Measurements from ENCODE around the gene TNRC6A. TPM values are rescaled to one million over a fixed set of nuclear protein-coding genes. Genes with fewer than 3 reads are reported as not detected.

TNRC6A gene
- 49.2 TPM for polyA plus RNA-seq
- long read RNA-seq, donor 1, partial matches to known transcripts, result 15 of 19 reads
- long read RNA-seq, donor 1, other reads (novel, unspliced or antisense), result 0 of 19 reads
- long read RNA-seq, donor 2, partial matches to known transcripts, result 9 of 12 reads
- long read RNA-seq, donor 2, other reads (novel, unspliced or antisense), result 0 of 12 reads
- long read RNA-seq, donor 3, result 0 reads
- long read RNA-seq, donor 4, result 0 reads
- long read RNA-seq, donor 5, partial matches to known transcripts, result 15 of 17 reads
- long read RNA-seq, donor 5, other reads (novel, unspliced or antisense), result 0 of 17 reads
- long read RNA-seq, donor 6, partial matches to known transcripts, result 51 of 54 reads
- long read RNA-seq, donor 6, other reads (novel, unspliced or antisense), result 0 of 54 reads
- long read RNA-seq, donor 7, partial matches to known transcripts, result 10 of 11 reads
- long read RNA-seq, donor 7, other reads (novel, unspliced or antisense), result 0 of 11 reads
- long read RNA-seq, donor 8, partial matches to known transcripts, result 10 of 11 reads
- long read RNA-seq, donor 8, other reads (novel, unspliced or antisense), result 0 of 11 reads
- long read RNA-seq, donor 9, result 0 reads
- long read RNA-seq, donor 10, partial matches to known transcripts, result 46 of 49 reads
- long read RNA-seq, donor 10, other reads (novel, unspliced or antisense), result 0 of 49 reads
- long read RNA-seq, donor 11, full-length matches to known transcripts, result 2 of 29 reads
- long read RNA-seq, donor 11, partial matches to known transcripts, result 27 of 29 reads
- long read RNA-seq, donor 11, other reads (novel, unspliced or antisense), result 0 of 29 reads

GRCh38 chr16:24729243-24729950 is at the start of gene TNRC6A:
TSS of gene TNRC6A (plus strand) at chr16:24729651. CDS start at chr16:24729842, 191 bp downstream.
- 0% methylated on average over 3 of the region's 78 CpGs for WGBS (ENCODE audit: insufficient coverage, low lambda C conversion rate)
- no peaks in the 10 kb centered on the region for H3K27me3 ChIP-seq (ENCODE audit: control insufficient read depth, insufficient read depth, low read length)
- H3K4me3 ChIP-seq (ENCODE audit: low read length), result peak within 1 kb of the TSS; percentile 94
- H3K4me1 ChIP-seq (ENCODE audit: control insufficient read depth, insufficient read depth, low read length), result peaks cover 4% of the 10 kb centered on the region
- DNase-seq, result peak; percentile 83 to 93
- no peaks in the 10 kb centered on the region for H3K9me3 ChIP-seq (ENCODE audit: control insufficient read depth, low read depth, low read length)
- peaks cover 14% of the 10 kb centered on the region for H3K36me3 ChIP-seq (ENCODE audit: control insufficient read depth, insufficient read depth, low read length)
- peak within 1 kb of the TSS; percentile 94 for H3K27ac ChIP-seq (ENCODE audit: low read length)

GRCh38 chr16:24681793-24682192 is 47.7 kb upstream of the TNRC6A start:
- no CpG with 5 or more reads among the region's 6 CpGs for WGBS (ENCODE audit: insufficient coverage, low lambda C conversion rate)
- Histone ChIP-seq H3K36me3 (ENCODE audit: control insufficient read depth, insufficient read depth, low read length) (no peaks in the 10 kb centered on the region), H3K27ac (ENCODE audit: low read length) (no peak overlapping the region), H3K4me1 (ENCODE audit: control insufficient read depth, insufficient read depth, low read length) (peaks cover 6% of the 10 kb centered on the region), H3K9me3 (ENCODE audit: control insufficient read depth, low read depth, low read length) (no peaks in the 10 kb centered on the region), H3K4me3 (ENCODE audit: low read length) (no peak overlapping the region), H3K27me3 (ENCODE audit: control insufficient read depth, insufficient read depth, low read length) (no peaks in the 10 kb centered on the region)
- no peak for DNase-seq

GRCh38 chr16:24683250-24683649 is 46.2 kb upstream of the TNRC6A start:
- Histone ChIP-seq H3K4me1 (ENCODE audit: control insufficient read depth, insufficient read depth, low read length) (peaks cover 6% of the 10 kb centered on the region), H3K27ac (ENCODE audit: low read length) (no peak overlapping the region), H3K4me3 (ENCODE audit: low read length) (no peak overlapping the region), H3K9me3 (ENCODE audit: control insufficient read depth, low read depth, low read length) (no peaks in the 10 kb centered on the region), H3K27me3 (ENCODE audit: control insufficient read depth, insufficient read depth, low read length) (no peaks in the 10 kb centered on the region), H3K36me3 (ENCODE audit: control insufficient read depth, insufficient read depth, low read length) (no peaks in the 10 kb centered on the region)
- no peak for DNase-seq
- WGBS (ENCODE audit: insufficient coverage, low lambda C conversion rate), result no CpG with 5 or more reads among the region's 4 CpGs

- Histone ChIP-seq H3K9me3 (ENCODE audit: control insufficient read depth, low read depth, low read length) (no peaks in the 10 kb centered on the region), H3K4me1 (ENCODE audit: control insufficient read depth, insufficient read depth, low read length) (peaks cover 6% of the 10 kb centered on the region), H3K27me3 (ENCODE audit: control insufficient read depth, insufficient read depth, low read length) (no peaks in the 10 kb centered on the region), H3K36me3 (ENCODE audit: control insufficient read depth, insufficient read depth, low read length) (no peaks in the 10 kb centered on the region), H3K4me3 (ENCODE audit: low read length) (no peak overlapping the region), H3K27ac (ENCODE audit: low read length) (no peak overlapping the region)
- 100% methylated on average over 1 of the region's 5 CpGs for WGBS (ENCODE audit: insufficient coverage, low lambda C conversion rate)
- no peak for DNase-seq
These were observed 45.5 kb upstream of the TNRC6A start for GRCh38 chr16:24683847-24684493.

- Histone ChIP-seq H3K27ac (ENCODE audit: low read length) (peak overlapping the region; percentile 49), H3K36me3 (ENCODE audit: control insufficient read depth, insufficient read depth, low read length) (no peaks in the 10 kb centered on the region), H3K4me3 (ENCODE audit: low read length) (no peak overlapping the region), H3K9me3 (ENCODE audit: control insufficient read depth, low read depth, low read length) (no peaks in the 10 kb centered on the region), H3K4me1 (ENCODE audit: control insufficient read depth, insufficient read depth, low read length) (peaks cover 6% of the 10 kb centered on the region), H3K27me3 (ENCODE audit: control insufficient read depth, insufficient read depth, low read length) (no peaks in the 10 kb centered on the region)
- 0% methylated on average over 1 of the region's 15 CpGs for WGBS (ENCODE audit: insufficient coverage, low lambda C conversion rate)
- DNase-seq, result peak; percentile 65 to 84
These were observed 43.7 kb upstream of the TNRC6A start for GRCh38 chr16:24685539-24686432.

- Histone ChIP-seq H3K4me1 (ENCODE audit: control insufficient read depth, insufficient read depth, low read length) (peaks cover 6% of the 10 kb centered on the region), H3K9me3 (ENCODE audit: control insufficient read depth, low read depth, low read length) (no peaks in the 10 kb centered on the region), H3K27ac (ENCODE audit: low read length) (peak overlapping the region; percentile 49), H3K4me3 (ENCODE audit: low read length) (no peak overlapping the region), H3K27me3 (ENCODE audit: control insufficient read depth, insufficient read depth, low read length) (no peaks in the 10 kb centered on the region), H3K36me3 (ENCODE audit: control insufficient read depth, insufficient read depth, low read length) (no peaks in the 10 kb centered on the region)
- no CpG with 5 or more reads among the region's 9 CpGs for WGBS (ENCODE audit: insufficient coverage, low lambda C conversion rate)
- DNase-seq, result no peak
These were observed 42.8 kb upstream of the TNRC6A start for GRCh38 chr16:24686678-24687077.

GRCh38 chr16:24688359-24688758 is 41.1 kb upstream of the TNRC6A start:
- no peak overlapping the region for H3K27ac ChIP-seq (ENCODE audit: low read length)
- no peaks in the 10 kb centered on the region for H3K36me3 ChIP-seq (ENCODE audit: control insufficient read depth, insufficient read depth, low read length)
- H3K4me1 ChIP-seq (ENCODE audit: control insufficient read depth, insufficient read depth, low read length), result peaks cover 6% of the 10 kb centered on the region
- no peak overlapping the region for H3K4me3 ChIP-seq (ENCODE audit: low read length)
- H3K27me3 ChIP-seq (ENCODE audit: control insufficient read depth, insufficient read depth, low read length), result no peaks in the 10 kb centered on the region
- no peaks in the 10 kb centered on the region for H3K9me3 ChIP-seq (ENCODE audit: control insufficient read depth, low read depth, low read length)
- DNase-seq, result no peak
- WGBS (ENCODE audit: insufficient coverage, low lambda C conversion rate), result no CpG with 5 or more reads among the region's 2 CpGs

GRCh38 chr16:24689128-24689527 is 40.3 kb upstream of the TNRC6A start:
- no peaks in the 10 kb centered on the region for H3K36me3 ChIP-seq (ENCODE audit: control insufficient read depth, insufficient read depth, low read length)
- 67% methylated on average over 2 of the region's 7 CpGs for WGBS (ENCODE audit: insufficient coverage, low lambda C conversion rate)
- H3K9me3 ChIP-seq (ENCODE audit: control insufficient read depth, low read depth, low read length), result no peaks in the 10 kb centered on the region
- DNase-seq, result peak in 1 of 2 donors; percentile 31
- no peak overlapping the region for H3K4me3 ChIP-seq (ENCODE audit: low read length)
- no peaks in the 10 kb centered on the region for H3K27me3 ChIP-seq (ENCODE audit: control insufficient read depth, insufficient read depth, low read length)
- peaks cover 6% of the 10 kb centered on the region for H3K4me1 ChIP-seq (ENCODE audit: control insufficient read depth, insufficient read depth, low read length)
- no peak overlapping the region for H3K27ac ChIP-seq (ENCODE audit: low read length)

GRCh38 chr16:24692854-24693253 is 36.6 kb upstream of the TNRC6A start:
- H3K9me3 ChIP-seq (ENCODE audit: control insufficient read depth, low read depth, low read length), result no peaks in the 10 kb centered on the region
- no peaks in the 10 kb centered on the region for H3K27me3 ChIP-seq (ENCODE audit: control insufficient read depth, insufficient read depth, low read length)
- WGBS (ENCODE audit: insufficient coverage, low lambda C conversion rate), result no CpG with 5 or more reads among the region's 7 CpGs
- DNase-seq, result no peak
- no peak overlapping the region for H3K27ac ChIP-seq (ENCODE audit: low read length)
- no peak overlapping the region for H3K4me3 ChIP-seq (ENCODE audit: low read length)
- H3K4me1 ChIP-seq (ENCODE audit: control insufficient read depth, insufficient read depth, low read length), result no peaks in the 10 kb centered on the region
- no peaks in the 10 kb centered on the region for H3K36me3 ChIP-seq (ENCODE audit: control insufficient read depth, insufficient read depth, low read length)
